Endothelial cell of umbilical vein (primary cell): ENCODE results near the gene INTS6. TPM values are rescaled to one million over a fixed set of nuclear protein-coding genes. Genes with fewer than 3 reads are reported as not detected.

Experiments used
- BruUV-seq: library from RNA; stranded (reverse); fragments of 400-500 nt; replicated peaks from 2 replicates; lab custom pipeline; 2021; lab: Mats Ljungman, UMichigan
- CTCF ChIA-PET: fragments of 300-600, 350-600 bp; sonication (Branson Sonifier 250); formaldehyde crosslinking; loops from one replicate; lab custom pipeline; 2021; ENCODE audit warnings: antibody characterized with exemption, inconsistent platforms; lab: Charles Lee
- POLR2A ChIA-PET: fragments of 300-600, 350-600 bp; sonication (Branson Sonifier 250); formaldehyde crosslinking; loops from one replicate; lab custom pipeline; 2021; ENCODE audit warnings: antibody characterized with exemption, inconsistent platforms; lab: Charles Lee
- DNase-seq: peaks from one replicate; pipeline ENCODE4 v3.0.0-alpha.2; 2011; ENCODE audit warnings: low read depth, low spot score
- FAIRE-seq: peaks from 2 replicates; lab custom pipeline; 2011; peaks lifted over from hg19 to GRCh38; lab: Jason Lieb, UNC
- H2AFZ ChIP-seq: 2 replicates; pipeline ENCODE4 v1.6.0; 2012; ENCODE audit warnings: low read depth, low read length, control low read depth, inconsistent platforms
- H3K27ac ChIP-seq: 2 replicates; pipeline ENCODE4 v1.5.1; 2011; ENCODE audit warnings: low read depth, mild to moderate bottlenecking, control low read depth, low read length, moderate library complexity; ENCODE audit not compliant: insufficient read depth
- H3K27me3 ChIP-seq, 2 experiments: 2 replicates each; pipeline versions ENCODE4 v1.6.0 to v1.6.1; 2011; ENCODE audit warnings: low read length in 2 of 2, mixed read lengths in 1 of 2; ENCODE audit not compliant: control insufficient read depth in 2 of 2, insufficient read depth in 2 of 2
- H3K36me3 ChIP-seq, 2 experiments: 2 replicates in 1 of 2; 3 replicates in 1 of 2; pipeline ENCODE4 v1.5.1; 2011; ENCODE audit warnings: low read length in 2 of 2, mild to moderate bottlenecking in 1 of 2, moderate library complexity in 1 of 2; ENCODE audit not compliant: control insufficient read depth in 2 of 2, insufficient read depth in 2 of 2; ENCODE audit errors: extremely low read depth in 1 of 2
- H3K4me1 ChIP-seq: 3 replicates; pipeline ENCODE4 v1.5.1; 2011; ENCODE audit warnings: mild to moderate bottlenecking, low read length; ENCODE audit not compliant: control insufficient read depth, insufficient read depth; ENCODE audit errors: extremely low read depth
- H3K4me2 ChIP-seq: 2 replicates; pipeline ENCODE4 v1.6.1; 2011; ENCODE audit warnings: low read length, control low read depth, mixed read lengths; ENCODE audit not compliant: insufficient read depth
- H3K4me3 ChIP-seq, 3 experiments: fragments of 200-600 bp in 1 of 3; sonication (generic), shearing (Covaris generic) in 1 of 3; replicated peaks in 1 of 3; 2 replicates each; pipeline ENCODE4 v1.5.1; 2011 to 2016; ENCODE audit warnings: control low read depth in 3 of 3, low read length in 3 of 3, mild to moderate bottlenecking in 2 of 3, inconsistent platforms in 1 of 3, low read depth in 1 of 3, moderate library complexity in 1 of 3; ENCODE audit not compliant: insufficient read depth in 1 of 3
- H3K79me2 ChIP-seq: 2 replicates; pipeline ENCODE4 v1.6.0; 2012; ENCODE audit warnings: low read length, inconsistent platforms; ENCODE audit not compliant: control insufficient read depth, insufficient read depth
- H3K9ac ChIP-seq: replicated peaks from 2 replicates; pipeline ENCODE3; 2011; ENCODE audit warnings: low read length, control low read depth; ENCODE audit not compliant: insufficient read depth; ENCODE audit errors: extremely low read depth
- H3K9me1 ChIP-seq: replicated peaks from 3 replicates; pipeline ENCODE4 v1.6.0; 2011; ENCODE audit warnings: mild to moderate bottlenecking, low read length; ENCODE audit not compliant: control insufficient read depth, insufficient read depth; ENCODE audit errors: extremely low read depth
- H3K9me3 ChIP-seq: replicated peaks from 2 replicates; pipeline ENCODE4 v1.5.1; 2012; ENCODE audit warnings: low read length, inconsistent platforms; ENCODE audit not compliant: control insufficient read depth, insufficient read depth
- H4K20me1 ChIP-seq: replicated peaks from 2 replicates; pipeline ENCODE3; 2011; ENCODE audit warnings: mild to moderate bottlenecking, low read length; ENCODE audit not compliant: control insufficient read depth, insufficient read depth; ENCODE audit errors: extremely low read depth
- CTCF ChIP-seq, 2 donors: IDR thresholded peaks; 1 replicate in 1 of 2; 2 replicates in 1 of 2; pipeline ENCODE4 v1.5.1; 2011; ENCODE audit warnings: low read length in 2 of 2, mild to moderate bottlenecking in 2 of 2, moderate library complexity in 2 of 2, control low read depth in 1 of 2, inconsistent platforms in 1 of 2, low read depth in 1 of 2; ENCODE audit not compliant: insufficient read depth in 1 of 2; ENCODE audit errors: extremely low read depth in 1 of 2
- EZH2 ChIP-seq: IDR thresholded peaks from 2 replicates; pipeline ENCODE4 v1.6.1; 2012; ENCODE audit warnings: borderline replicate concordance, low read depth, mild to moderate bottlenecking, moderate library complexity, low read length, inconsistent platforms; ENCODE audit not compliant: severe bottlenecking
- FOS ChIP-seq: IDR thresholded peaks from 2 replicates; pipeline ENCODE4 v1.6.1; 2011; ENCODE audit warnings: mild to moderate bottlenecking, low read length, moderate library complexity, borderline replicate concordance; ENCODE audit not compliant: insufficient read depth
- GATA2 ChIP-seq: IDR thresholded peaks from 2 replicates; pipeline ENCODE4 v1.7.0; 2011; ENCODE audit warnings: low read depth, mild to moderate bottlenecking, moderate library complexity, mixed read lengths, low read length; ENCODE audit not compliant: insufficient read length, insufficient read depth
- JUN ChIP-seq: IDR thresholded peaks from 2 replicates; pipeline ENCODE4 v1.6.1; 2011; ENCODE audit warnings: borderline replicate concordance, low read depth; ENCODE audit not compliant: insufficient read length, insufficient read depth
- MAX ChIP-seq: IDR thresholded peaks from 2 replicates; pipeline ENCODE4 v1.6.1; 2011; ENCODE audit not compliant: insufficient read depth, insufficient read length
- MYC ChIP-seq: IDR thresholded peaks from one replicate; pipeline ENCODE4 v1.6.1; 2011; ENCODE audit warnings: mild to moderate bottlenecking, low read depth, low read length
- POLR2A ChIP-seq: IDR thresholded peaks from 2 replicates; pipeline ENCODE4 v1.6.1; 2012; ENCODE audit warnings: low read depth, mild to moderate bottlenecking, control low read depth, low read length
- POLR2AphosphoS5 ChIP-seq: IDR thresholded peaks from 2 replicates; pipeline ENCODE4 v1.6.1; 2012; ENCODE audit warnings: low read depth, mild to moderate bottlenecking, control low read depth, low read length, moderate library complexity; ENCODE audit not compliant: insufficient read depth
- dilution Hi-C: fragments of 300-500 bp; cut with MboI; formaldehyde crosslinking; loops from one replicate; pipeline ENCODE4 v1.15.0; 2019; ENCODE audit warnings: low sequenced_read_pairs; ENCODE audit not compliant: extremely low pct_ligation_motif_present
- intact Hi-C: fragments of 100-400 bp; cut with micrococcal nuclease; formaldehyde crosslinking; loops from one replicate; pipeline ENCODE4 v1.10.0; 2022
- polyA plus RNA-seq, 4 experiments: library from polyadenylated mRNA; depleted of rRNA in 3 of 4; stranded (reverse) in 3 of 4; unstranded in 1 of 4; fragments of >200 nt; gene quantifications; 2 replicates each; pipeline versions ENCODE4 v1.2.1 to v1.2.3, GENCODE V29; 2011 to 2012; ENCODE audit warnings: missing spikeins in 1 of 4
- total RNA-seq: library from RNA; stranded (reverse); gene quantifications from 2 replicates; pipeline ENCODE4 v1.2.3, GENCODE V29; 2021

The INTS6 gene
- total and polyA plus RNA-seq, 2 donors (not counting 3 experiments of a cell fraction or from before 2014, with no cell fraction given), result 9.5 to 45.4 TPM

GRCh38 chr13:51332566-51333361 is 120.1 kb downstream of the INTS6 start:
- no peak for TF ChIP-seq GATA2
- no peak for TF ChIP-seq CTCF (IDR thresholded peaks at IDR 0.05; ENCODE audit: extremely low read depth in 1 of 2, insufficient read depth in 1 of 2, low read depth in 1 of 2, low read length in 2 of 2)
- TF ChIP-seq POLR2A, result no peak
- no peak for TF ChIP-seq MAX
- TF ChIP-seq POLR2AphosphoS5, result no peak
- TF ChIP-seq JUN, result no peak
- no peak for TF ChIP-seq EZH2
- no peak for TF ChIP-seq MYC
- no peak for TF ChIP-seq FOS
- Histone ChIP-seq H3K4me1 (no peaks in the 10 kb centered on the region), H3K9ac (no peak overlapping the region), H2AFZ (no peak overlapping the region), H3K9me3 (no peaks in the 10 kb centered on the region), H3K79me2 (no peaks in the 10 kb centered on the region), H3K4me3 (no peak overlapping the region), H3K36me3 (no peaks in the 10 kb centered on the region), H4K20me1 (no peaks in the 10 kb centered on the region), H3K9me1 (no peaks in the 10 kb centered on the region), H3K27ac (no peak overlapping the region), H3K4me2 (no peak overlapping the region), H3K27me3 (peaks cover 0 to 3% of the 10 kb centered on the region in 2 experiments)
- intact Hi-C loops, result no loop called here
- dilution Hi-C loops, result no loop called here
- CTCF ChIA-PET, result no interaction called here
- POLR2A ChIA-PET, result no interaction called here
- no peak for FAIRE-seq
- DNase-seq, result no peak
- BruUV-seq, result no TSS peak
